ENCODE results near the gene PXDN.
A peak's percentile ranks its signal among the peaks of the same experiment; 100 is the strongest.

The PXDN gene

DNA sequence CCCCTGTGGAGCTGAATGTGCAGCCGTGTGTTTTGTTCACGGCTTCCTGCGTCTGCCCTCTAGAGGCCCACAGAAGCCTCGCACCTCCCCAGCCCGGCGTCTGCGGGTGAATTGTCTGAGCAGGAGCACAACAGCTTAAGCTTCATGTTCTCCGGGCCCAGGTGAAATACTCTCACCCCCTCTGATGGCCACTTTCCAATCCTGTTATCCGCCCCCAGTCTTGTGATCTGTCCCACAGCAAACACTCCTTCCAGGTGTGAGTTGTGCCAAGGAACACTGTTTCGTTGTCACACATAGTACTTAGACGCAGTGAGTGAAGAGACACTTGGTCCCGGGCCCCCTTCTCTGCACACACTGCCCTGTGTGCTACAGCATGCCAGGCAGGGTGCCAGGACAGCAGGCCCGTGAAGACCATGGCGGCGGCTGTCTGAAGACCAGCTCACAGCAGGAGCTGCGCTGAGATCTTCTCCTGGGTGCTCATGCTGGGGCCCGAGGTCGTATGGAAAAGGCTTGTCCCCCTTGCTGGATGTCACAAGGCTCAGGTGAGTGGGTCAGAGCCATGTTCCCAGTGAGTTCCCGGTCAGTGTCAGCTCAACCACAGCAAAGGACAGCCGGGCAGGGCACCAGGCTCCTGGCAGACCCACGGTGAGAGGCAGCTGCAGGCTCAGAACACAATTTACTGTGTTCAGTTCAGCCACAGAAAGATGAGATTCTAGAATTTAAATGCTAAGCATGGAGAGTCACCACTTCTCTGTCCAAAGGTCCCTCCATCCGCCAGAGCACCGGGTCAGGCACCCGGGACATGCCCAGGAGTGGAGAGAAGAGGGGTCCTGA is 6.8 kb upstream of the PXDN start:
- Histone ChIP-seq H3K27me3 (replicated peaks; ENCODE audit: control insufficient read depth, insufficient read depth, low read length) (peaks cover 32% of the 10 kb centered on the region), H3K4me3 (ENCODE audit: low read length) (no peak overlapping the region), H3K36me3 (ENCODE audit: control insufficient read depth, insufficient read depth, low read length, severe bottlenecking) (no peaks in the 10 kb centered on the region), H3K4me1 (ENCODE audit: control insufficient read depth, insufficient read depth, low read length) (peaks cover 19% of the 10 kb centered on the region), H3K9me3 (ENCODE audit: control insufficient read depth, low read length) (peaks cover 8% of the 10 kb centered on the region), H3K9ac (ENCODE audit: low read length) (no peak overlapping the region)
- DNase-seq (ENCODE audit: low read depth), result peak; percentile 92

DNA sequence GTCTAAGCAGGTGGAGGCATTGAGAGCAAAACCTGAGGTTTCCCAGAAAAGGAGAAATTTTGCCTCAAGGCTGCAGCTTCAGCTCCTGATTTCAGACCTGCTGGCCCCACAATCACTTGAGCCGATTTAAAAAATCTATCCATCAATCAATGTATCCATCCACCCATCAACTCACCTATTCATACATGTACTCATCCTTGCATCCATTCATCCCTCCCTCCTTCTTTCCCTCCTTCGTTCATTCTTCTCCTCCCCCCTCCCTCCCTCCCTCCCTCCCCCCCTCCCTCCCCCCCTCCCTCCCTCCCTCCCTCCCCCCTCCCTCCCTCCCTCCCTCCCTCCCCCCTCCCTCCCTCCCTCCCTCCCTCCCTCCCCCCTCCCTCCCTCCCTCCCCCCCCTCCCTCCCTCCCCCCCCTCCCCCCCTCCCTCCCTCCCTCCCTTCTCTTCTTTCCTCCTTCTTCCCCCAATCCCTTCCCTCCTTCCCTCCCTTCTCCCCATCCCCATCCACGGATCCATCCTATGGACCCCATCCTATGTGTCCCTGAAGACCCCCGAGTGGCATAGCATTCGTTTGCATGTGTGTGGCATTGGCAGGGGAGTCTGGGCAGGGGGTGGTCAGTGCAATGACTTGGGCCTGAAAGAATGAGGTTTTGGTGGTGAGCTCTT is 6.1 kb upstream of the PXDN start:
- peaks cover 27% of the 10 kb centered on the region for H3K27me3 ChIP-seq (replicated peaks; ENCODE audit: control insufficient read depth, insufficient read depth, low read length)
- DNase-seq (ENCODE audit: low read depth), result no peak
- no peak overlapping the region for H3K4me3 ChIP-seq (ENCODE audit: low read length)
- H3K4me1 ChIP-seq (ENCODE audit: control insufficient read depth, insufficient read depth, low read length), result peaks cover 20% of the 10 kb centered on the region
- H3K9ac ChIP-seq (ENCODE audit: low read length), result no peak overlapping the region
- peaks cover 8% of the 10 kb centered on the region for H3K9me3 ChIP-seq (ENCODE audit: control insufficient read depth, low read length)
- no peaks in the 10 kb centered on the region for H3K36me3 ChIP-seq (ENCODE audit: control insufficient read depth, insufficient read depth, low read length, severe bottlenecking)

GRCh38 chr2:1749489-1750119 is 5.3 kb upstream of the PXDN start:
- Histone ChIP-seq H3K4me3 (ENCODE audit: low read length) (no peak overlapping the region), H3K4me1 (ENCODE audit: control insufficient read depth, insufficient read depth, low read length) (peaks cover 25% of the 10 kb centered on the region), H3K9ac (ENCODE audit: low read length) (no peak overlapping the region), H3K9me3 (ENCODE audit: control insufficient read depth, low read length) (peaks cover 8% of the 10 kb centered on the region), H3K36me3 (ENCODE audit: control insufficient read depth, insufficient read depth, low read length, severe bottlenecking) (no peaks in the 10 kb centered on the region), H3K27me3 (replicated peaks; ENCODE audit: control insufficient read depth, insufficient read depth, low read length) (peaks cover 22% of the 10 kb centered on the region)
- DNase-seq (ENCODE audit: low read depth), result no peak

DNA sequence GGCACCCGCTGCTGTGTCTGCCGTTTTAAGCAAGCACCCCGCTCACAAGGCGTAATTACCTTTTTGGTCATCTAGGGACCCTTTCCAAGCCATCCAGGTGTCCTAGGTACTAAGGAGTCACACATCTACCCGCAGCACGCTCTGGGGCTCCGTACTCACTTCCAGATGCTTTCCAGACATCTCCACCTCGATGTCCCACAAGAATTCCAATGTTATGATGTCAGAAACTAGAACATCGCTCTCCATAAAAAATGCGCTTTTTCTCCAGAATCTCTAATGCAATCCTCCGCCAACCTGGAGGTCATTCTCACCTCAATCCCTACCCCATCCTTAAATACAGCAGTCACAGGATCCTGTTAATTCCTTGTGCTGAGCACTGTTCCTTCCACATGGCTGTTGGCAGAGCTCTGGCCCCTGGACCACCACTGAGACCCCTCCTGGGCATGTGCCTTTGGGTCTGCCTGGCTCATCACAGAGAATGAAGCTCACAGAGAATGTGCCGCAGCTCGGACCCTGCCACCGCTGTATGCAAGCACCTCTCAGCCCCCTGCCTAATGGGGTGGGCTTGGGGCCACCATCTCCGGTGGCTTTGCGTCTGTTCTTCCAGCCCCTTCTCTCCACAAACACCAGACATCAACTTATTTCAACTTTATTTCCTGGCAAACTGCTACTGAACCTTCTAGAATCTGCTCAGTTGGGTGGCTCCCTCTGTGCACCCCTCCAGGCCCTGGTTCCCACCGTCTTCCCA is 4.6 kb upstream of the PXDN start:
- DNase-seq (ENCODE audit: low read depth), result no peak
- Histone ChIP-seq H3K4me3 (ENCODE audit: low read length) (no peak overlapping the region), H3K27me3 (replicated peaks; ENCODE audit: control insufficient read depth, insufficient read depth, low read length) (peaks cover 15% of the 10 kb centered on the region), H3K9ac (ENCODE audit: low read length) (no peak overlapping the region), H3K36me3 (ENCODE audit: control insufficient read depth, insufficient read depth, low read length, severe bottlenecking) (no peaks in the 10 kb centered on the region), H3K4me1 (ENCODE audit: control insufficient read depth, insufficient read depth, low read length) (peaks cover 25% of the 10 kb centered on the region), H3K9me3 (ENCODE audit: control insufficient read depth, low read length) (peaks cover under 1% of the 10 kb centered on the region)

DNA sequence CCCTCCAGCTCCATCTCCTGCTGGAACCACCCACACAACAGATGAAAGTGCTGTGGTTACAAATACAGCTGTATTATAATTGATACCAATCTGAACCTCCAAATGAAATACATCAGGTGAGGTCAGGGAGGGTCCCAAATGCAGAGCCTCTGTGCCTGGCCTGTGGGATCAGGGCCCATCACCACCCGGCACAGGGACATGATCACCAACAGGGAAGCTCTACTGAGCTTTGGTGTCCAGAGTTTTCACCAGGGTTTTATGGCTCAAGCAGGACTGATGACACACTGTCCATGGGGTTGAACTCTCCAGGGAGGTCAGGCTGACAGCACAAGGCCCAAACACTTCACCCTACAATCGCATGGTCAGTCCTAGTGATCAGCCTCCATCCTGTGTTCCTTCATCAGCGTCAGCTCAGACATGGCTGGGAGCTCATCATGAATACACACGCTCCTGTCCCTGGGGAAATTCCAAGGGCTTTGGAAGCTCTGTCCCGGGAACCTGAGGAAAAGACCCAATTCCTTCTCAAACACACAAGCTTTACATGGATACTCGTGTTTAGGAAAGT is 3.9 kb upstream of the PXDN start:
- Histone ChIP-seq H3K9me3 (ENCODE audit: control insufficient read depth, low read length) (no peaks in the 10 kb centered on the region), H3K27me3 (replicated peaks; ENCODE audit: control insufficient read depth, insufficient read depth, low read length) (peaks cover 14% of the 10 kb centered on the region), H3K4me1 (ENCODE audit: control insufficient read depth, insufficient read depth, low read length) (peaks cover 25% of the 10 kb centered on the region), H3K9ac (ENCODE audit: low read length) (no peak overlapping the region), H3K4me3 (ENCODE audit: low read length) (no peak overlapping the region), H3K36me3 (ENCODE audit: control insufficient read depth, insufficient read depth, low read length, severe bottlenecking) (no peaks in the 10 kb centered on the region)
- no peak for DNase-seq (ENCODE audit: low read depth)

GRCh38 chr2:1747065-1747941 is 3.0 kb upstream of the PXDN start:
- peaks cover 27% of the 10 kb centered on the region for H3K4me1 ChIP-seq (ENCODE audit: control insufficient read depth, insufficient read depth, low read length)
- peaks cover 7% of the 10 kb centered on the region for H3K27me3 ChIP-seq (replicated peaks; ENCODE audit: control insufficient read depth, insufficient read depth, low read length)
- H3K9me3 ChIP-seq (ENCODE audit: control insufficient read depth, low read length), result no peaks in the 10 kb centered on the region
- DNase-seq (ENCODE audit: low read depth), result no peak
- no peaks in the 10 kb centered on the region for H3K36me3 ChIP-seq (ENCODE audit: control insufficient read depth, insufficient read depth, low read length, severe bottlenecking)
- H3K4me3 ChIP-seq (ENCODE audit: low read length), result no peak overlapping the region
- no peak overlapping the region for H3K9ac ChIP-seq (ENCODE audit: low read length)

GRCh38 chr2:1746174-1747064 is 2.1 kb upstream of the PXDN start:
- peaks cover 1% of the 10 kb centered on the region for H3K27me3 ChIP-seq (replicated peaks; ENCODE audit: control insufficient read depth, insufficient read depth, low read length)
- H3K36me3 ChIP-seq (ENCODE audit: control insufficient read depth, insufficient read depth, low read length, severe bottlenecking), result no peaks in the 10 kb centered on the region
- H3K9me3 ChIP-seq (ENCODE audit: control insufficient read depth, low read length), result no peaks in the 10 kb centered on the region
- no peak overlapping the region for H3K9ac ChIP-seq (ENCODE audit: low read length)
- no peak overlapping the region for H3K4me3 ChIP-seq (ENCODE audit: low read length)
- DNase-seq (ENCODE audit: low read depth), result no peak
- peaks cover 35% of the 10 kb centered on the region for H3K4me1 ChIP-seq (ENCODE audit: control insufficient read depth, insufficient read depth, low read length)

- peaks cover 39% of the 10 kb centered on the region for H3K4me1 ChIP-seq (ENCODE audit: control insufficient read depth, insufficient read depth, low read length)
- H3K27me3 ChIP-seq (replicated peaks; ENCODE audit: control insufficient read depth, insufficient read depth, low read length), result no peaks in the 10 kb centered on the region
- H3K9me3 ChIP-seq (ENCODE audit: control insufficient read depth, low read length), result no peaks in the 10 kb centered on the region
- no peak for DNase-seq (ENCODE audit: low read depth)
- peak overlapping the region; percentile 90 for H3K9ac ChIP-seq (ENCODE audit: low read length)
- H3K4me3 ChIP-seq (ENCODE audit: low read length), result peak overlapping the region; percentile 81
- no peaks in the 10 kb centered on the region for H3K36me3 ChIP-seq (ENCODE audit: control insufficient read depth, insufficient read depth, low read length, severe bottlenecking)
Observed at GRCh38 chr2:1745171-1746023, 1.1 kb upstream of the PXDN start.

DNA sequence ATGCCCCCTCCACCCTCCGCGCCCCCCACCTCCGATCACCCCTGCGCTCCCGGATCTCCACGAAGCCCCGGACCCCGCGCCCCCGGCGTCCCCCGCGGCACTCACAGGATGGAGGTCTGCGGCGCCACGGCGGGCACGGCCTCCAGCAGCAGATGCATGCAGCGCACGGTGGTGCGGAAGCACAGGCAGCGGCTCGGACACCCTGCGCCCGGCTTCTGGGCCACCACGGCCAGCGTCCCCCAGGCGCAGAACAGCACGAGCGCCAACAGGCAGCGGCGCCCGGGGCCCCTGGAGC is 217 bp downstream of the PXDN start:
- no peak for DNase-seq (ENCODE audit: low read depth)
- Histone ChIP-seq H3K27me3 (replicated peaks; ENCODE audit: control insufficient read depth, insufficient read depth, low read length) (no peaks in the 10 kb centered on the region), H3K4me1 (ENCODE audit: control insufficient read depth, insufficient read depth, low read length) (peaks cover 49% of the 10 kb centered on the region), H3K9ac (ENCODE audit: low read length) (peak overlapping the region; percentile 90), H3K4me3 (ENCODE audit: low read length) (peak overlapping the region; percentile 81), H3K9me3 (ENCODE audit: control insufficient read depth, low read length) (no peaks in the 10 kb centered on the region), H3K36me3 (ENCODE audit: control insufficient read depth, insufficient read depth, low read length, severe bottlenecking) (peaks cover 3% of the 10 kb centered on the region)
